GM12872 (cell line): ENCODE results near the gene TACR1.

Experiments used
- TF ChIP-seq, protein P1 (sequence below): IDR thresholded peaks from 3 replicates; pipeline ENCODE4 v1.5.1; 2011; ENCODE audit warnings: low read depth, mild to moderate bottlenecking, low read length, moderate library complexity; ENCODE audit not compliant: insufficient read depth

Gene TACR1

DNA sequence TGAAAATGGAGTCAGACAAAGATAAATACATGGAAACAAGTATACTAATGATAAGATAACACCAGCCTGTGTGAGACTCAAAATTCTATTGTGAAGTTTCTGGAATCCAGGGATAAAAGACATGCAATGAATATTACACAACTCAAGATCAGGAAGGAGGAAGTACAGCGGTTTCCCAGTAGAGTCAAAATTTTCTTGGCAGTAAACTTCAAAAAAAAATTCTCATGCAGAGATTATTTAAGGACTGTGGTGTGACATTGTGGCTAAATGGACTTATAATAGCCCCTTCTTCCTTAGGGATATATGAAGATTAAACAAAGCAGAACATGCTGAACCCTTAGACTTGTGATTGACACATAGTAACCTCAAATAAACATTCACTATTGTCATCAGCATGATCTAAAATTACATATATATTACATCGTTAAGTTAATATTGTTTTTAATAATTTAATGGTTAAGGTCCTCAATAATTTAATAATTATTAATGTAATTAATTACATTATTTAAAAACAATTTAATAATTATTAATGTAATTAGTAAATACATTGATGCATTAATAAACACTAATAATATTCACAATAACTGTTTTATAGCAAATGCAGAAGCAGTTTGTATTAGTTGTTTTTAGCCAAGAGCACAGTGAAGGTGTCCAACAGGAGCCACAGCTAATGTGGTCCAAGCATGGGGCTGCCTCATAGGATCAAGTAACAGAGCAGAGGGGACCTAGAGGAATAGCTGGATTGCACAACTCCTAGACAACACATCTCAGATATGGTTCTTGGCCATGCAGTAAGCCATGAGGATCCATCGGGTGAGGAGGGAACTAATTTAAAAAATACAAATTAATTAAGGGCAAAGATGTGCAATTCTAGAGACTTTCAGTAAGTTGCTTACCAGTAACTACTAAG is 163.6 kb downstream of the TACR1 start:
- TF ChIP-seq, protein P1, sequence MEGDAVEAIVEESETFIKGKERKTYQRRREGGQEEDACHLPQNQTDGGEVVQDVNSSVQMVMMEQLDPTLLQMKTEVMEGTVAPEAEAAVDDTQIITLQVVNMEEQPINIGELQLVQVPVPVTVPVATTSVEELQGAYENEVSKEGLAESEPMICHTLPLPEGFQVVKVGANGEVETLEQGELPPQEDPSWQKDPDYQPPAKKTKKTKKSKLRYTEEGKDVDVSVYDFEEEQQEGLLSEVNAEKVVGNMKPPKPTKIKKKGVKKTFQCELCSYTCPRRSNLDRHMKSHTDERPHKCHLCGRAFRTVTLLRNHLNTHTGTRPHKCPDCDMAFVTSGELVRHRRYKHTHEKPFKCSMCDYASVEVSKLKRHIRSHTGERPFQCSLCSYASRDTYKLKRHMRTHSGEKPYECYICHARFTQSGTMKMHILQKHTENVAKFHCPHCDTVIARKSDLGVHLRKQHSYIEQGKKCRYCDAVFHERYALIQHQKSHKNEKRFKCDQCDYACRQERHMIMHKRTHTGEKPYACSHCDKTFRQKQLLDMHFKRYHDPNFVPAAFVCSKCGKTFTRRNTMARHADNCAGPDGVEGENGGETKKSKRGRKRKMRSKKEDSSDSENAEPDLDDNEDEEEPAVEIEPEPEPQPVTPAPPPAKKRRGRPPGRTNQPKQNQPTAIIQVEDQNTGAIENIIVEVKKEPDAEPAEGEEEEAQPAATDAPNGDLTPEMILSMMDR, result no peak

DNA sequence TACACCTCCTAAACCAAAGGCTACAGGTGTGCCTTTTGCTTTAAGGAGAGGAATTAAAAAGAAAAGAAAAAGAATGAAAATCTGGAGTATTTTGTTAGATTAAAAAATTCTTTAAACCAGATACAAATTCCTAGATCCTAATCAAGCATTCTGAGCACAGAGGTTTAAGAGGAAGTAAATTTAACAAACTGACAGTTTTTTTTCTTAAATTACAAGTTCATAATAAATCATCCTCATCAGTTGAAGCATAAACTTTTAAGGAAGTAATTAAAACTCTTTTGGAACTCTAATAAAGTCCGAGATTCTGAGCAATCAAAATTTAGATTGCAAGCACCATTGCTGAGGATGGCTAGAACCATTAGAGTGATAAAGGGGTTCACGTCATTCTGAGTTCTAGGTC is 165.8 kb downstream of the TACR1 start:
- TF ChIP-seq, protein P1, result no peak

DNA sequence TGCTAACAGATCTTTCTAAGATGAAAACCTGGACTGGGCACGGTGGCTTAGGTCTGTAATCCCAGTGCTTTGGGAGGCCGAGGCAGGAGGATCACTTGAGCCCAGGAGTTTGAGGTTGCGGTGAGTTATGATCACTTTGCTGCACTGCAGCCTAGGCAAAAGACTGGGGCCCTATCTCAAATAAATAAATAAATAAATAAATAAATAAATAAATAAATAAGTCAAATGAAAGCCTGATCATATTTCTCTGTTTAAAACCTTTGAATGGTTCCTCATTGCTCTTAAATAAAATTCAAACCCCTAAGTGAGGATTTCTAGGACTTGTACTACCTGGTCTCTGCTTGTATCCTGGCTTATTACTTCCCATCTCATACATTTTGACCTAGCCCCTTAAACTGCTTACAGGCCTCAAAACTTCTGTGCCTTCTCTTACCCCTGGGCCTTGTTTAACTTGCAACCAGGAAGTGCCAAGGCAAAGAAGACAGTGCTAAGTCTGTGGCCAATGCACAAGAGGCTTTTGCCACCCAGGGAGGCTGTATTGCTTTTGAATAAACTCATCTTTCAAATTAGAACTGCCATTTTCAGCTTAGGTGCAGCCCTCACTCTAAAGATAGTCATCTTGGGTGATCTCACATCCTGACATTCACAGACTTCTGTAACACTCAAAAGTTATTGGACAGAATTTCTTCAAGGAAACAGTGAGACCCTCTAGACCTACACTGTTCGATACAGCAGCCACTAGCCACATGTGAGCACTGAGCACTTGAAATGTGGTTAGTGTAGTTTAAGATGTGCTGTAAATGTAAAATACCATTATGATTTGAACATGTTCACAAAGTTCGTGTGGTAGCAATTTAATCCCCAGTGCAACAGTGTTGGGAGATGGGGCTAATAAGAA is 167.2 kb downstream of the TACR1 start:
- TF ChIP-seq, protein P1, result no peak

DNA sequence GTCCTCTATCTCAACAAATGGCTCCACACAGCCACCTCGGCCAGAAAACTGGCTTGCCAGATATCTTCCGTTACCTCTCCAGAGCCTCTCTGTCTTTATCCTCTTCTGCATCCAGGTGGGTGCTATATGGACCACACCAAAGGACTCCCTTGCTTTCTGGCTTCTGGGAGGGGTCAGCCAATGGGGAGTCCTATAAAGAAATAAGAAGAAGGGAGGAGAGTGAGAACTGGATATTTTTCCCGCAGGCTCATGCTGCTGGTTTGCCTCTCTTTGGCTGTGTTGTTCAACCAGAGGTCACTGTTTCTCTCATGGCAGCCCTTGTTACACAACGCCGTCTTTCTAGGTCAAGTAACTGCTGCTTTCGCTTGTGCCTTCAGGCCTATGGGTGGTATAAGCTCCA is 168.1 kb downstream of the TACR1 start:
- TF ChIP-seq, protein P1, result no peak

DNA sequence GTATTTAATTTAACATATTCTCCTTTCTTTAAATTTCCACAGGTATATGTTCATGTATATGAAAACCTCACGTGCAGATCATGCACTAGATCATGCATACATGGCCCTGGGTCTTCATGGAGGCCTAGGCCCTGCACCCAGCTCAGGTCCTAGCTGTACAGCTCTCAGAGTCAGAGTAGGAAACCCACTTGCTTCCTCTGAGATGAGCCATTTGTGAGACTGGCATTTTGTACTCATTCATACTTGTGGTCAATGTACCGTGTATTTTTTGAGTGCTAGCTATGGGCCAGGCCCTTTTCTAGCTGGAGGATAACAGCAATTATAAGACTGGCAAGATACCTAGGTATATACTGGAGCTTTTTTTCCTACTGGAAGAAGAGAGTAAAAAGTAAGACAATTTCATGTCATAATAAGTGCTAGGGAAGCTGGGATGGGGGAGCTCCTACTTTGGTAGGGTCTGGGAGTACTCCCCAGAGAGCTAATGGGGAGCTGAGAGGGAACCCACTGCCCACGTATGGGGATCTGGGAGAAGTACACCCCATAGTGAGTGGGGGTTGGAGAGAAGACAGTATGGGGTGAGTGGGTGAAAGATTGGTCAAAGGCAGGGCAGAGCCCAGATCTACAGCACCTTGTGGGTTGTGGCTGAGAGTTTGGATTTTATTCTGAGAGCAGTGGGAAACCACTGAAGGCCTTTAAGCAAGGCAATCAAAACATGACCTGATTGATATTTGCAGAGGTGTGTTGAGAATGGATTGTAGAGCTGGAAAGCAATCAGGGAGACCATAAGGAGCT is 168.9 kb downstream of the TACR1 start:
- TF ChIP-seq, protein P1, result no peak

DNA sequence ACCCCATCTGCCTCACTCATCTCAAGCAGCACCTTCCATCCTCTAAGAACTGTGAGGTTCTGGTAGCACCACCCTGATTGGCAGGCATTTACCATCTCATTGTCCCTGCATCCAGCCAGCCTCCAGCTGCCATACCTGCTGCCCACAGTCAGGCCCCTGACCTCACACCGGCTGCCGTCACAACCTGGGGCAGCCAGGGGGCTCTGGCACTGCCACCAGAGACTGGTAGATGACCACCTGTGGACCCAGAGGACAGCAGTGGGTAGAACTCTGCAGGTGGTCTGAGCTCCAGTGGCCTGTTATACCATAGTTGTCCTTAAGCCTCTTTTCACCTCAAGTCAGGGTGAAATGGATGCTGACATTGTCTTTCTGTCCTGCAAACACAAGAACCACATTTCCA is 171.4 kb downstream of the TACR1 start:
- TF ChIP-seq, protein P1, result no peak
